GM21360 (cell line): ENCODE results near the gene DUSP15.

Source experiments
- ATAC-seq: cut with Tn5 transposase; IDR thresholded peaks from one replicate; pipeline ENCODE4 v1.9.1; 2021; ENCODE audit warnings: mild to moderate bottlenecking, moderate library complexity; ENCODE audit not compliant: unreplicated experiment

DUSP15 gene

DNA sequence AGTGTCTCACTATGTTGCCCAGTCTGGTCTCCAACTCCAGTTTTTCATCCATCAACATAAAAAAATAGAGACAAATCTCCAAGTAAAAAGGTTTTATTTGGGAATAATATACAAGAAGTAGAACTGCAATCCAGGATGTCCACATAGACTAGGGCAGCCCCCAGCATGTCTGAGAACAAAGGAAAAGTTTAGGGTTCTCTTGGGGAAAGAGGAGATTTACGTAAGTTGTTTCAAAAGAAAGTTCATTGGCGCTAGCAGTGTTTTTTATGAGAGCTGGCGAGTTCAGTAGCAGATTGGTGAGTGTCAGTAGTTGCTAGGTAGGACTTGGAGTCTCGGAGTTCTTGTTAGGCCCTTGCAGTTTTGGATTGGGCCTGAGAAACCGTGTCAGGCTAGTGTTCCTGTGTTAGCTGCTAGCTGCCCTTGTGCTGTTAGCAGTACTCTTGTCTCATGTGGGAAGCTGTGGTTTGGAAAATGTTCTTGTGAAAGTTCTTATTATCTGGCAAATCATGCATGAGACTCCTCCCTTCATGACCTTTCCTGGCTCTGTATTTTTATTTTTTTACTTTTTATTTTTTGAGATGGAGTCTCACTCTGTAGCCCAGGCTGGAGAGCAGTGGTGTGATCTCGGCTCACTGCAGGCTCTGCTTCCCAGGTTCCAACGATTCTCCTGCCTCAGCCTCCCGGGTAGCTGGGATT, 24.8 kb upstream of the DUSP15 start:
- peak; percentile 95 for ATAC-seq

DNA sequence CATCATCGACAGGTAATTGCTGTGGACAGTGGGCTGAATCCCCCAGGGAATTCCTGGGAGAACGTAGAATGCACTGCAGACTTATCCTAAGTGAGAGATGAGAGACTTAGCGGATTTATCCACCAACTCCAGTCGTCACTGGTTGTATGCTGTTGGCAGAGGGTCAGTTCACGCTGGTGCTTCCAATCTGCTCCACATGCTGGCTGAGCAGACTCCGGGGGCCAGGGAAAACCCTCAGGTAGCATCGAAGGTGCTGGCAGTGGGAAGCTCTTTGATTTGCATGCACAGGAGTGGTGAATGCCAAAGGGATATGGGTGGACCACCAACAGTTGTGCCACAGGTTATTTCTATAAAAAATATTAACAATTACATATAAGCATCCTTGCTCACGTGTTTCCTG, 20.3 kb upstream of the DUSP15 start:
- ATAC-seq: no peak

DNA sequence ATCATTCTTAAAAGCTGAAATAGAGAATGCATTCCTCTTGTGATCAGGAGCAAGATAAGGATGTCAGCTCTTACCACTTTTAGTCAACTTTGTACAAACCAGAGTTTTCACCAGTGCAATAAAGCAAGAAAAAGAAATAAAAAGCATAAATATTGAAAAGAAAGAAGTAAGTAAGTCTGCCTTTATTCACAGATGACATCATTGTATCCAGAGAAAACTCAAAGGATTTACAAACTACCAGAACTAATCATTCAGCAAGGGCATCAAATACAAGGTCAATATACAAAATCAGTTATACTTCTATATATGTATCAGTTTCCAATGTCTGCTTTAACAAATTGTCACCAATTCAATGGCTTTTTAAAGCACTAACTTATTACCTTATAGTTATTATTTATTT, 13.5 kb upstream of the DUSP15 start:
- ATAC-seq: no peak

DNA sequence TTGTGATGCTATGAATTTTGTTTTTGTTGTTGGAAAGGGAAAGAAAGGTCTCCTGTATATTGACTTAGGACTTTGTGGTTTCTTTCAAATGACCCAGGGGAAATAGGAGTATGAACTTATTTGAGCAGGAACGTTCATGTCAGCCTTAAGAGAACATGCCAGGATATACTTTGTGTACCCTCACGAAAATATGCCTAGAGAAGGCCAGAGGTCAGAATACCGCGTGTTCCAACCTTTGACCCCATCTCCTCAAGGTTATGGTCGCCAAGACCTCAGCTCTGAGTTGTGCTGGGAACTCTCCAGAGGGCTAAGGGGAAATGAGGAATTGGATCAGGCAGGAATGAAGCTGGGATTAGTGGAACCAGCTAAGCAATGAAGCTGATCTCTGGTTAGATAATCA, 11.6 kb upstream of the DUSP15 start:
- no peak for ATAC-seq

DNA sequence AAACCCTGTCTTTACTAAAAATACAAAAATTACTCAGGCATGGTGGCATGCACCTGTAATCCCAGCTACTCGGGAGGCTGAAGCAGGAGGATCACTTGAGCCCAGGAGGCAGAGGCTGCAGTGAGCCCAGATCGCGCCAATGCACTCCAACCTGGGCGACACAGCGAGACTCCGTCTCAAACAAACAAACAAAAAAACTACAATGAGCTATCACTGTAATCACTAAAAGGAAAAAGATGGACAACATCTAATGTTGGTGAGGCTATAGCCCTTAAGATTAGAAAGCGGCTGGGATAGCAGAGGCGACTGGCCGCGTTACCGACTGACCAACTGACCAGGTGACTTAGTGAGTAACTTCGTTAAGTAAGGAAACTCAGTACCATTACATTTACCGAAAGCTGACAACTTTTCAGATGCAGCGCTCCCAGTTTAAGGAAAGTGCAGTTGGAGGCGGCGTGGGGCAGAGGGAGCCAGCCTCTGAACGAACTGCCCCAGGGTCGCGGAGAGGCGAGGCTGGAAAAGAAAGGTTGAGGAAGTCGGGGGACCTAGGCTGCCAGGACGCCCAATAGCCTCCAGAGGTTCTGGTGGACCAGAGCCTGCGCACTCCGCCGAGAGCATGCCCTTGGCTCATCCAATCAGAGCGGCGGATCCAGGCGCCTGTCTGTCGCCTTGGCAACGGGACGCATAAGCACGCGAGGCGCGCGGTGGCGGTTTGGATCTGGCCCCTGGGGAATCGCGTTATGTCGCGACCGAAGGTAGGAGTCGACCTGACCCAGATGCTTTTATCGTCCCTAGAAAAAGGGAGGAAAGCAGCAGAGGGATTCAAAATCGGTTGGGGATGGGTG, 9.0 kb upstream of the DUSP15 start:
- peak; percentile 86 for ATAC-seq

DNA sequence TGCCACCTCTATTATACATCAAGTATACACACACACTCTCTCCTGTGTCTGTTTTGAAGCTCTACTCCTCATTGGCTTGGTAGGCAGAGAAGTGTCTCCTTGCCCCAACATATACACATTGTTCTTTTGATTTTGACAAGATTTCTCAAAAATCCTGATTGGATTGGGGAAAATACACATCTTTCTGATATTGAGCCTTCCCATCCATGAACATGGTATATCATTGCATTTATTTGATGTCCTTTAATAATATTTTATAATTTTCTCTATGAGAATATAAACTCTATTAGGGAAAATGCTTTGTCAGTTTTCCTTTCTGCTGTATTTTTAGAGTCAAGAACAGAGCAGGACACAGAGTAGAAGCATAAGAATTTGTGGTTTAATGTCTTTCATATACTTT, 7.4 kb upstream of the DUSP15 start:
- no peak for ATAC-seq

DNA sequence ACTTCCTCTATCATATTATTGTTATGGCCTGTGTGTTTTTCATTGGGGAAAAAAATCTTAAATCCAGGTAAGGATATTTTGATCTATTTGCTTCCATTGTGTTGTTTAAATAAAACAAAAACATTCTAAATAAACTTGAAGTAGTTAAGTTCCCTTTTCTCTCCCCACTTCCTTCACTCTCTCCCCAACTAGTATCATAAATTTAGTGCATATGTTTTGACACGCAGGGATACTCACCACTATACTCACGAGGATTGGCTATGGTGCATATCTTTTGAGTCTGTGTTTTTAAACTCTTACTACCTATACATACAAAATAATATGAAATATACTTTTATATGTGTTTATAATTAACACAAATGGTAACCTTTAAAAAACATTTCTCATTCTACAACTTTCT, 5.3 kb upstream of the DUSP15 start:
- no peak for ATAC-seq

DNA sequence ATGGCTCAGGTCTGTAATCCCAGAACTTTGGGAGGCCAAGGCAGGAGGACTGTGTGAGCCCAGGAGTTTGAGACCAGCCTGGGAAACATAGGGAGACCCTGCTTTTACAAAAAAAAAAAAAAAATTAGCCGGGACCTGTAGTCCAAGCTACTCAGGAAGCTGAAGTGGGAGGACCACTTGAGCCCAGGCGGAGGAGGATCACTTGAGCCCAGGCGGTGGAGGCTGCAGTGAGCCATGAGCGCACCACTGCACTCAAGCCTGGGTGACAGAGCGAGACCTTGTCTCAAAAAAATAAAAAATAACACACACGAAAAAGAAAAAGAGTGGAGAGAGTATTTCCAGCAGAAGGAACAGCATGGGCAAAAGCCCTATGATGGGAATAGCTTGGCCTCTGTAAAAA, 2.1 kb upstream of the DUSP15 start:
- no peak for ATAC-seq

DNA sequence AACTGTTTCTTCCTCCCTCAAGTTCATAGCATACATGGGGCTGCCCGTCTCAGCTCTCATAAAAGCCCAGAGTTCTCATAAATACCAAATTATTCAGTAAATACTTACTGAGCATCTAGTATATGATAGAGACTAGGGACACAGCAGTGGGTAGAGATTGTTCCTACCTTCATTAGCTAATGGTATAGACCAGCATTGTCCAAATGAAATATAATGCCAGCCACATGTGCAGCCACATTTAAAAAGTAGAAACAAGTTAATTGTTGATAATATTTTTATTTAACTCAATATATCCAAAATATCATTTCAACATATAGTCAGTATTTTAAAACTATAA, 1.3 kb upstream of the DUSP15 start:
- no peak for ATAC-seq

DNA sequence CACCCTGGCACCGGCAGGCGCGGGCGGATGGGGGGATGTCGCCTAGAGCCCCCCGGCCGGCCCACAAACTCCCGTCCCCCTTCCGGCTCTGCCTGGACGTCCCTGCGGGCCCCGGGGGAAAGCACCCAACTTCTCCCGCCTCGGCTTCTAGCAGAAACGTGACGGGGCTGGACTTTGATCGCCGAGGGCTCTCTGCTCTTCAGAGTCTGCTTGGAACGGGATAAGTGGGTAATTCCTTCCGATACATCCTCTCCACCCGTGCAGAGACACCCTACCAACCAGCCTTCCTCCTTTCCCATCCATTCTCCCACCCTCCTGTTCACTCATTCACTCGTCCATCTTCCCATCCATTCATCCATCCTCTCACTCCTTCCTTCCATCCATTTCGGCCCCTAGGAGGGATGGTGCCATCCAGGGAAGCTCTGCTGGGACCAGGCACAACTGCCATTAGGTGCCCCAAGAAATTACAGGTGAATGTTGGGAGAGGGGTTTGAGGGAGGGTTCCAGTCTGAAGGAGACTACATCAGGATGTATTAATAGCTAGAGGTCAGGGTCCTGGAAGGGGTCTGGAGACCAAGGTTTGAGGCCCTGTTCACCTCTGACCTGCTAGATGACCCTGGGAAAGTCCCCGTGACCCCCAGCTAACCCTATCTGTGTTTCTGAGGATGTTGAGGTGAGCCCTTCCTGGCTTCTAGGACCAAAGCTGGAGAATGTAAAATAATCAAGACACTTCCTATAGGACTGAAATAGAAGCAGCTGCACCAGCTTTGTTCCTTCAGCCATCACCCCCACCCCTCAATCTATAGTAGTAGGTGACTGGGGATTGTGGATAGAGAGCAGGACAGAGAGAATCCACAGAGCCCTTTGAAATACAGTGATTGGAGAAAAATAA, 645 bp upstream of the DUSP15 start:
- no peak for ATAC-seq

DNA sequence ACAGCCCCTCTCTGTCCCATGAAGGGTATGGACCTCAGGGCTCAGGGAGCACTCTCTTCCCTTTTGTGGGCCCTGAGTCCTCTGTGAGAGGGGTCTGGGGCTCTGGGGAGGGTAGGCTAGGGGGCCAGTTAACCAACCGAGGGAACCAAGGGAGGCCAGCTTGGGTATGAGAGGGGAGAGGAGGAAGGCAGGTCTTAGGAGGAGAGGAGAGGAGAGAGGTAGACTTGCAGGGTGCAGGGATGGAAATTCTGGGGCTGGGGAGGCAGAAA, 720 bp downstream of the DUSP15 start:
- ATAC-seq: no peak

DNA sequence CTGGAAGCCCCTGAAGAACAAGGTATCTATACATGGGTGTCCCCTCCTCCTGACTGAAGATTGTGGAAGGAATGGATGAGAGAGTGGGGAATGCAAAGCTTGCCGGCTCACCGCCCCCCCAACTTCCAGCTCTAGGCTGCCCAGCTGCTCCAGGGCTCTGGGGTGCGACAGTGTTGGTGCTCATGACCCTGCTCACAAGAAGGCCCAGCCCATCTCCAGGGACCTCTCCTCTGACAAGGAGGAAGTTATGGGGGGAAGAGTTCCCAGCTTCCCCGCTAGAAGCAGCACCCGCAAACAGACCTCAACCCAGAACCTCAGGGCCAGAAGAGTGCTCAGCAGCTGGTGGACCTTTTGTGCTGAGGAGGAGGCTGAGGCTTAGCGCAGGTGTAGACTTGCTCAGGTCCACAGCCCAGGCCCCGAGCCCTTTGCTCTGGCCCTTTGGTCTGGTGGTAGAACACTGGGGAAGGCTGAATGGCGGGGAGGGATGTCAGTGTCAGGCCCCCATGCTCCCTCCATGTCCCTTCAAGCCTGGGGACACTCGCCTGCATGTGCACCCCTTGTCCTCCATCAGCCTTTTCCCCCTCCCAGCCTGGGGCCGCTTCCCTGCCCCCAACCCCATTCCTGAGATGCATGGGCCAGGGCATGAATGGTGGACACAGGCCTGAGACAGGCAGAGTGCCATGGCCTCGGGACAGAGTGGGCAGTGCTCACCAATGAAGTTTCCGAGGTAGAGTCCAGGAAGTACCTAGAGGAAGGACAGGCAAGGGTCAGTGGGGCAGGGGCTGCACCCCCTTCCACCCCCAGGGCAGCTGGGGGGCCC, 1.3 kb downstream of the DUSP15 start:
- no peak for ATAC-seq

DNA sequence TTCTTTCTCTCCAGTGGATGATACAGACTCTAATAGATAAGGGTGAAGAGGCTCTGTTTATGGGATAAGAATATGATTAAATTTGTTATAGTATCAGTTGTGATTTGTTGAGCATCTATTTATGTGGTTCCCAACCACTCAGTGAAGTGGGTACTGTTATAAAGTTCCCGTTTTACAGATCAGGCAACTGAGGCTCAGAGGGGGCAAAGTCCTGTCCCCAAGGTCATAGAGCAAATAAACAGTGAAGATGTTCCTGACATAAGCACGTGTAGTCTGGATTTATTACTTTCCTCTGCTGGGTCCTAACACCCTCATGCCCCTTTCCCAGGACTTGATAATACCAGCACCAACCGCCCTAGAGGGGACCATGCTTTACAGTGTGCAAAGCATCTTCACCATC, 4.1 kb downstream of the DUSP15 start:
- ATAC-seq: no peak

DNA sequence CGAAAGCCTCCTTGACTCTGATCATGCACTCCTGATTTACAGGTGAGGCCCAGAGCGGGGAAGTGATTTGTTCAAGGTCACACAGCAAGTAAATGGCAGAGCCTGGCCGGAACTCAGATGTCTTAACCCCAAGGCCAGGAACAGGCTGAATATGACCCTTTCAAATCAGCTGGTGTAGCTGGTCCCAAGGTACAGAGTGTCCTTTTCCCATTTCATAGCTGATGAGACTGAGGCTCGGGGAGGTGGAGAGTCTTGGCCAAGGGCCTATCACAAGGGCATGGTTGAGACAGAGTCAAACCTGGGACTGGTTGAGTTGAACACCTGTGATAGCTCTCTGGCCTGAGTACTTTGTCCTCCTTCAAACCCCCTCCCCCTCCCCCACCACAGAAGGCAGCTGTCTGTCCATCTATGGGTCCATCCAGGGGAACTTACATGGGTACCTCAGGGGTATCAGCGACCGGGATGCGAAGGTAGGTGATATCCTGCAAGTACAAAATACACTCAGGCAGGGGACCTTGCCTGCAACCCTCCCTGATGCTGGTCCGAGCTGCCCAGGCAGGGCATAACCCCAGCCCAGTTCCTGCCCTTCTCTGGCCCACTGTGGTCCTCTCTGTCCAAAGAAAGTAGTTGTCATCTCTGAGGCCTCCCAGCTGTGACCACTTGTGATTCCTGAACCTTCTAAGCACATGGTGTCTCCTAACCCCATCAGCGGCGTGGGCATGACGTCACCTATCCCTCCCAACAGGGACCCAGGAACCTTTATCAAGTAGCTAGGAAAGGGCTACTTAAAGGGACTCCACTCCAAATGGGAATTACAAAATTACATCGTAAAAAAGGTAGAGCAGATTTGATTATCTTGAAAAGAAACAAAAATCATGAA, 5.6 kb downstream of the DUSP15 start:
- no peak for ATAC-seq

DNA sequence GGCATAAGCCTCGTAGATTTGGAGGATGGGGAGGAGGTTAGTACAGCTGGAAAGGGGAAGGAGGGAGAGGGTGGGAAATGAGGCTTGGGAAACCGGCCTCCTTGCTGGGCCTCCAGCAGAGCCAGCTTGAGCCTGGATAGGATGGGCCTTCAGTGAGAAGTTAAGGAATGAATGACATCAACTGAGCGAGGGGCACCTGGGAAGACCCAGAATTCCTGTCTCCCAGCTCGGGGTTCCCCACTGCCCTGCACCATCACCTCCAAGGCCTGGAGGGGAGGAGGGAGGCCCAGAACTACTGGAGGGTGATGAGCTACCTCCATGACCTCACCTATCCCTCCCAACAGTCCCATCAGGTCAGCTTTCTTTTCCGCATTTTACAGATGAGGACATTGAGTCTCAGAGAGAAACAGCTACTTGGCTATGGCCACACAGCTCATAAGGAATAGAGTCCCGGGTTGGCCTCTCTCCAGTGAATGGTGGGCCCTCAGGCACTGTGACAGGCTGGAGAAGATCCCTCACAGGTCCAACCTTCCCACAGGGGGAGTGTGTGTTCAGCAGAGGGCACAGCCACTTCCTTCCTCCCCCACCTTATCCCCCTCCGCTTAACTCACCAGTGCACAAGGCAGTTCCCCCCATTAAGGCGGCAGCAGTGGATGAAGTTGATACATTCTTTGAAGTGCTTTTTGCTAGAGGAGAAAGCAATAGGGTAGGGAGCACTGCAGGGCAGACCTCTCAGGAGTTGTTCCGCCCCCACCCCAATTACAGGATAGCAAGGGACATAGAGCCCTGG, 6.8 kb downstream of the DUSP15 start:
- no peak for ATAC-seq

DNA sequence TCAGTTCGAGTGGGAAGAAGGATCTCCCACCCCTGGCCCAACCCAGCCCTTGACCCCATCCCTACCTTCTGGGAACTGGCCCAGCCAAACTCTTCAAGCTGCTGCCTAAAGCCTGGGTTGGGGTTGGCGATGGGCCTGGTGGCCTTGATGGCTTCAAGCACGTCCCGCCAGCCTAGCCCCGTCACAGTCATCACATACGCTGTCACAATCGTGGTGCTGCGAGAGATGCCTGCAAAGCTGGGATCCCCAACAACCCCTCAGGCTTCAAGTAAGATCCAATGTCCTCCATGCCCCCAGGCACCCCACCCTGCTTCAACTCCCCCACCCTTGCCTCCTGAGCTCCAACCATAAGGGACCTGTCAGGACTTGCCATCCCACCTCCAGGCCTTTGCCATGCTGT, 7.8 kb downstream of the DUSP15 start:
- ATAC-seq: no peak

DNA sequence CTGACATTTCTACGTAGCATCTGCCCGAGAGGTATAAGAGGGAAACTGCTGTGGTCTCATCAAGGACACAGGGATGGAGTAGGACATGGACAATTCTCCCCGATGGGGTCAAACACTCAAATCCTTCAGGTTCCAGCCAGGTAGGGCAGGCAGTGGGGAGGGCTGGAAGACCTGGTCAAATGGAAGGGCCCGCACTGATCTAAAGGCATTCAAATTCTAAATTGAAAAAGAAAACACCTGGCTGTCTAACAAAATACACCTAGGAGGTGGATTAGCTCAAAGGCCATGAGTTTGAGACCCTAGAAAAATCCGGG, 8.2 kb downstream of the DUSP15 start:
- no peak for ATAC-seq

DNA sequence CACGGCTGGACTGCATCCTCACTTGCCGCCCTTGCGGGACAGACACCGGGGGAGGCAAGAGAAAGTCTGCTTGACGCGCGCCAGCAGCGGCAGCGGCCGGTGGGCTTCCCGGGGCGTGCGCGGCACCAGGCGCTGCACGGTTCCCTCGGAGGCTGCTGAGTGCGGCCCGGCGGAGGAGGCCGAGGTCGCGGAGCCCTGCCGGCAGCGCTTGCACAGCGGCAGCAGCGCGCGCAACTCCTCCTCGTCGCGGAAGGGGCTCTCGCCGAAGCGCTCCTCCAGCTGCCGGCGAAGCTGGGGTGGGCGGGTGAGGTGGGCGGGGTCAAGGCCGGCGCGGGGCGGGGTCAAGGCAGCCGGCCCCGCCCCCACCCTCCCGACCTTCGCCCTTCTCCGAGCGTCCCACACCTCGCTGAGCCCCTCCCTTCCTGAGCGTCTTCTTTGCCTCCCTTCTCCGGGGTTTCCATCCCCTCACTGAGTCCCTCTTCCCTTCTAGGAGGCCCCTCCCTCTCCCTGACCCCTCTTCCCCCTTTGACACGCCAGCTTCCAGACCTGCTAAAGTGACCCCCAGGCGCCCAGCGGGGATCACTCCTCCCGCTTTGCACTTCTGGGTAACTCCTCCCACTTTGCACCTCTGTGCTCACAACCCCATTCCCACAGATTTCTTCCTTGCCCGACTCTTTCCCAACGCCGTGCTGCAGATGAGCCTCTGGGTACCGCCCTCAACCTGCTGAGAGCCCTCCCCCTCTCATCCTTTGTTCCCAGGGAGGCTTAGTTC, 8.8 kb downstream of the DUSP15 start:
- no peak for ATAC-seq

DNA sequence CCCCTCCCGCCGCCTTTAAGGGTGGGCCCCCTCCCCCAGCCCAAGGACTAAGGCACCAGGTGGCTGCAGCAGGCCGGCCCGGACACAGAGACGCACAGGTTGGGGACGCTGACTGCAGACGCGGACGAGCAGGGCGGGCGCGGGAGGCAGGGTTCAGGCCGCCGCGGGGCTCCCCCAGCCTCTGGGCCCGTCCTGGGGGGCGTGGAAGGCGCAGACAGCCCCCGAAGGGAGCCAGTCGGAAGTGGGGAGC, 9.3 kb downstream of the DUSP15 start:
- no peak for ATAC-seq
